Endometrium (tissue), 2 donors: Measurements from ENCODE around the gene ACVR1B.

Experiments used
- FAIRE-seq: peaks from 2 replicates; lab custom pipeline; 2012; peaks lifted over from hg19 to GRCh38; lab: Jason Lieb, UNC
- donor health status: control.
- donor health status: control.

Gene ACVR1B

GRCh38 chr12:52045794-52046199, 94.3 kb downstream of the ACVR1B start:
- FAIRE-seq = no peak
